PC-9 (cell line): ENCODE results near the gene AP4B1.

Source experiments
- CTCF ChIP-seq: fragments of 200-600 bp; sonication (generic); conservative IDR thresholded peaks from 2 replicates; pipeline ENCODE4 v1.6.1; 2017; ENCODE audit warnings: mixed run types, antibody characterized with exemption, mild to moderate bottlenecking, moderate library complexity
- EZH2 ChIP-seq: fragments of 200-600 bp; sonication (generic); IDR thresholded peaks from 2 replicates; pipeline ENCODE4 v1.8.0; 2017; ENCODE audit warnings: antibody characterized with exemption, low read depth

DNA sequence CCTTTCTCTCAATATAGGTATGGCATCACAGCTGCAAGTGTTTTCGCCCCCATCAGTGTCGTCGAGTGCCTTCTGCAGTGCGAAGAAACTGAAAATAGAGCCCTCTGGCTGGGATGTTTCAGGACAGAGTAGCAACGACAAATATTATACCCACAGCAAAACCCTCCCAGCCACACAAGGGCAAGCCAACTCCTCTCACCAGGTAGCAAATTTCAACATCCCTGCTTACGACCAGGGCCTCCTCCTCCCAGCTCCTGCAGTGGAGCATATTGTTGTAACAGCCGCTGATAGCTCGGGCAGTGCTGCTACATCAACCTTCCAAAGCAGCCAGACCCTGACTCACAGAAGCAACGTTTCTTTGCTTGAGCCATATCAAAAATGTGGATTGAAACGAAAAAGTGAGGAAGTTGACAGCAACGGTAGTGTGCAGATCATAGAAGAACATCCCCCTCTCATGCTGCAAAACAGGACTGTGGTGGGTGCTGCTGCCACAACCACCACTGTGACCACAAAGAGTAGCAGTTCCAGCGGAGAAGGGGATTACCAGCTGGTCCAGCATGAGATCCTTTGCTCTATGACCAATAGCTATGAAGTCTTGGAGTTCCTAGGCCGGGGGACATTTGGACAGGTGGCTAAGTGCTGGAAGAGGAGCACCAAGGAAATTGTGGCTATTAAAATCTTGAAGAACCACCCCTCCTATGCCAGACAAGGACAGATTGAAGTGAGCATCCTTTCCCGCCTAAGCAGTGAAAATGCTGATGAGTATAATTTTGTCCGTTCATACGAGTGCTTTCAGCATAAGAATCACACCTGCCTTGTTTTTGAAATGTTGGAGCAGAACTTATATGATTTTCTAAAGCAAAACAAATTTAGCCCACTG, 36.0 kb upstream of the AP4B1 start:
- TF ChIP-seq CTCF (no peak), EZH2 (no peak)
